ENCODE data around the gene DVL2.

- TF ChIP-seq CTCF (IDR thresholded peaks at IDR 0.05; ENCODE audit: low read length), result no peak
- no peak for TF ChIP-seq EZH2 (IDR thresholded peaks at IDR 0.05; ENCODE audit: borderline replicate concordance, low read length)
Observed at GRCh38 chr17:7204336-7204735, 30.0 kb downstream of the DVL2 start.

Measured in OCI-LY1 (cell line).